SU-DHL-6 (cell line): ENCODE data around the gene ACTMAP.

ENCODE experiments used
- H2AFZ ChIP-seq: fragments of 200-600 bp; sonication (generic); 2 replicates; pipeline ENCODE4 v1.6.1; 2014; ENCODE audit warnings: low read depth, mild to moderate bottlenecking, moderate library complexity, mixed read lengths, antibody characterized with exemption, low read length; ENCODE audit not compliant: severe bottlenecking
- H3F3A ChIP-seq: fragments of 200-600 bp; shearing (Covaris generic); 2 replicates; pipeline ENCODE4 v1.6.0; 2016; ENCODE audit warnings: antibody characterized with exemption, mild to moderate bottlenecking; ENCODE audit not compliant: insufficient read depth
- H3K27ac ChIP-seq: fragments of 200-600 bp; sonication (generic); 2 replicates; pipeline ENCODE4 v1.5.1; 2016; ENCODE audit warnings: low read depth, mild to moderate bottlenecking, low read length, moderate library complexity, mixed read lengths
- H3K27me3 ChIP-seq: fragments of 200-600 bp; sonication (generic), shearing (Covaris generic); 2 replicates; pipeline ENCODE4 v1.6.0; 2014; ENCODE audit warnings: mild to moderate bottlenecking, low read length
- H3K36me3 ChIP-seq: fragments of 200-600 bp; sonication (generic); 2 replicates; pipeline ENCODE4 v1.6.1; 2014; ENCODE audit warnings: mild to moderate bottlenecking, low read length, mixed read lengths
- H3K4me2 ChIP-seq: fragments of 300-600, 200-600 bp; shearing (Covaris generic), sonication (generic); 2 replicates; pipeline ENCODE4 v1.6.0; 2014; ENCODE audit warnings: low read length, low read depth, mild to moderate bottlenecking; ENCODE audit not compliant: poor library complexity, severe bottlenecking
- H3K4me3 ChIP-seq: fragments of 200-600 bp; sonication (generic); 2 replicates; pipeline ENCODE4 v1.5.1; 2014; ENCODE audit warnings: antibody characterized with exemption, low read length, mild to moderate bottlenecking, mixed read lengths; ENCODE audit not compliant: insufficient read depth, poor library complexity, severe bottlenecking
- H3K79me2 ChIP-seq: fragments of 200-600 bp; sonication (generic); 2 replicates; pipeline ENCODE4 v1.6.1; 2014; ENCODE audit warnings: mild to moderate bottlenecking, low read length, moderate library complexity; ENCODE audit not compliant: insufficient read depth
- H3K9ac ChIP-seq: fragments of 200-600 bp; sonication (generic); 2 replicates; pipeline ENCODE4 v1.7.0; 2014; ENCODE audit warnings: mild to moderate bottlenecking, low read length
- H3K9me2 ChIP-seq: fragments of 200-600 bp; sonication (generic); replicated peaks from 2 replicates; pipeline ENCODE4 v1.6.1; 2014; ENCODE audit warnings: low read length; ENCODE audit not compliant: insufficient read depth
- H3K9me3 ChIP-seq: fragments of 200-600 bp; sonication (generic); 2 replicates; pipeline ENCODE4 v1.6.1; 2014; ENCODE audit warnings: low read length, mixed read lengths; ENCODE audit not compliant: insufficient read depth
- H4K20me1 ChIP-seq: fragments of 200-600 bp; sonication (generic); 2 replicates; pipeline ENCODE4 v1.6.1; 2014; ENCODE audit warnings: low read depth, mild to moderate bottlenecking, antibody characterized with exemption, low read length, moderate library complexity, mixed read lengths
- EZH2phosphoT487 ChIP-seq: fragments of 200-600 bp; sonication (generic), shearing (Covaris generic); conservative IDR thresholded peaks from 2 replicates; pipeline ENCODE4 v1.6.1; 2018; ENCODE audit warnings: mild to moderate bottlenecking, antibody characterized with exemption, low read length, moderate library complexity, mixed read lengths
- TF ChIP-seq, protein P1 (sequence below): fragments of 200-600 bp; sonication (generic); IDR thresholded peaks from one replicate; pipeline ENCODE4 v1.5.1; 2017; ENCODE audit warnings: antibody characterized with exemption, mild to moderate bottlenecking, low read length, moderate library complexity; ENCODE audit not compliant: insufficient read depth, poor library complexity, severe bottlenecking

Gene ACTMAP

DNA sequence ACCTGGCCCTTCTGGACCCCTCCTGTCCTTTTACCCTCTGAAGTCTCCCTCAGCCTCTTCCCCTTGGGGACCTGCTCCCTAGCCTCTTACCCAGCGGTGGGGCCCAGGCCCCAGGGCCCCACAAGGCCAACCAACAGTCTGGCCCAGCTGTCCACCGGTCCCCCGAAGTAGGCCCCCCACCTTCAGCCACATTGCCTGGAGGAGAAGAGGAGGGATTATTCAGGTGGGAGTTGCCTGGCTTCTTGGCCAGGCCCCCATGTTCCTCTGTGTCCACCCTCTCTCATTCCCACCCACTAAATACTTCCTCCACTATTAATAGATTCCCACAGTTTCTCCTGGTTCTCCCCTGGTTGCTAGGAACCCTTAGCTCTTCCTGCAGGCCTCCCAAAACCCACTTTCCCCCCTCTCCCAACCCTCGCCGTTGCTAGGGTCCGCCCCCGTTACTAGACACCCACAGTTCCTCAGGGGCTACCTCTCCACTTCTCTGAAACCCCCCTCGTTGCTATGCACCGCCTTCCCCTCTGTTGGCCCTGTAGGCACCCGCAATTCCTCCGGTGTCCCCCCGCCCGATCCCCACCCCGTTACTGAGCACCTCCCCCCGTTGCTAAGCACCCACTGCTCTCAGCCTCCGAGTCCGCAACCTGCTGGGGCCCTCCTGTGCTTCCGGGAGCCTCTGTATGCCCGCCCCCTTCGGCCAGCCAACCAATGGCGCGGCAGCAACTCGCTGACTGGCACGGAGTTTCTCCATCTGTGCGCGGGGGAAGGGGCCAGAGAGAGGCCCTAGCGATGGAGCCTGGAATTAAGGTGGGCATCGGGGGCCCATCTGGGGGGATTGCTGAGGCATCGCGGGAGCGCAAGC lies 35.6 kb downstream of the ACTMAP start:
- Histone ChIP-seq H4K20me1 (no peaks in the 10 kb centered on the region), H3K36me3 (no peaks in the 10 kb centered on the region), H3K27ac (peak overlapping the region; percentile 77), H2AFZ (peak overlapping the region; percentile 44), H3K4me2 (peak overlapping the region; percentile 86), H3K27me3 (no peaks in the 10 kb centered on the region), H3K9me2 (no peaks in the 10 kb centered on the region), H3K4me3 (peak overlapping the region; percentile 69), H3F3A (peaks cover 19% of the 10 kb centered on the region), H3K9me3 (no peaks in the 10 kb centered on the region), H3K79me2 (peaks cover 21% of the 10 kb centered on the region), H3K9ac (peak overlapping the region; percentile 67)
- TF ChIP-seq EZH2phosphoT487: no peak
- TF ChIP-seq, protein P1, sequence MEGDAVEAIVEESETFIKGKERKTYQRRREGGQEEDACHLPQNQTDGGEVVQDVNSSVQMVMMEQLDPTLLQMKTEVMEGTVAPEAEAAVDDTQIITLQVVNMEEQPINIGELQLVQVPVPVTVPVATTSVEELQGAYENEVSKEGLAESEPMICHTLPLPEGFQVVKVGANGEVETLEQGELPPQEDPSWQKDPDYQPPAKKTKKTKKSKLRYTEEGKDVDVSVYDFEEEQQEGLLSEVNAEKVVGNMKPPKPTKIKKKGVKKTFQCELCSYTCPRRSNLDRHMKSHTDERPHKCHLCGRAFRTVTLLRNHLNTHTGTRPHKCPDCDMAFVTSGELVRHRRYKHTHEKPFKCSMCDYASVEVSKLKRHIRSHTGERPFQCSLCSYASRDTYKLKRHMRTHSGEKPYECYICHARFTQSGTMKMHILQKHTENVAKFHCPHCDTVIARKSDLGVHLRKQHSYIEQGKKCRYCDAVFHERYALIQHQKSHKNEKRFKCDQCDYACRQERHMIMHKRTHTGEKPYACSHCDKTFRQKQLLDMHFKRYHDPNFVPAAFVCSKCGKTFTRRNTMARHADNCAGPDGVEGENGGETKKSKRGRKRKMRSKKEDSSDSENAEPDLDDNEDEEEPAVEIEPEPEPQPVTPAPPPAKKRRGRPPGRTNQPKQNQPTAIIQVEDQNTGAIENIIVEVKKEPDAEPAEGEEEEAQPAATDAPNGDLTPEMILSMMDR: no peak

DNA sequence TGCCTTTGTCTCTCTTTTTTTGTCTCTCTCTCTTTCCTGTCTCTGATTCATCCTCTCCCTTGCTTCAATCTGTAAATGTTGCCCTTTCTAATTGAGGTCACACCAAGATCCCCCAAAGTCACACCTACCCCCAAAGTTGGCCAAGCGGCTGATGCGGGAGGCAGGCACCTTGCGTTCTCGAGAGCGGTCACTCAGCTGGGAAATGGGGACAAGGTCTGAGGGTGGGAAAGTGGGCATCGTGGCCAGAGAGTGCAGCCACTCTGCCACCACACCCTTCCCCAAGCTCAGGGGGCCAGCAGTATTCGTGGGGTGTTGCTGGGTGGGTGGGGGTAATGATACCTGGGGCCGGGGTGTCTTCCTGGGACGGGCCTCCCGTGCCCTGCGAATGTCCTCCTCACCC lies 36.3 kb downstream of the ACTMAP start:
- no peak overlapping the region for H2AFZ ChIP-seq
- H3K9me2 ChIP-seq: no peaks in the 10 kb centered on the region
- H4K20me1 ChIP-seq: no peaks in the 10 kb centered on the region
- peaks cover 15% of the 10 kb centered on the region for H3F3A ChIP-seq
- no peaks in the 10 kb centered on the region for H3K27me3 ChIP-seq
- TF ChIP-seq, protein P1: no peak
- H3K9ac ChIP-seq: peak overlapping the region; percentile 67
- no peak overlapping the region for H3K27ac ChIP-seq
- H3K79me2 ChIP-seq: peaks cover 18% of the 10 kb centered on the region
- no peaks in the 10 kb centered on the region for H3K9me3 ChIP-seq
- H3K4me3 ChIP-seq: no peak overlapping the region
- H3K4me2 ChIP-seq: peak overlapping the region; percentile 86
- no peaks in the 10 kb centered on the region; the same call in 1 of the 2 replicates for H3K36me3 ChIP-seq

DNA sequence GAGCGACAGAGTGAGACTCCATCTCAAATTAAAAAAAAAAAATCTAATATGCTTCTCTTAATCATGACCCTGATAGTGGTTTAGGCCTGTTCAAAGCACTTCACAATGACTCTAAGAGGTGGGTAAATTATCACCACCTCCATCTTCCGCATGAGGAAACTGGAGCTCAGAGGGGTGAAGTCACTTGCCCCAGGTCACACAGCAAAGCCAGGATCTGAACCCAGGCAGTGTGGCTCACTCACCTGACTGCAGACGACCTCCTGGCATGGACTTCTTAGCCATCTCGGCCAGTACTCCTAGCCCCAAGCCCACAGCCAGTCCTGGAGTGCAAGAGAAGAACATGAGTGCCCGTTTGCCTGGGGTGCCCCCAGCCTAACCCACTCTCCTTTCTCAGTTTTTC lies 40.5 kb downstream of the ACTMAP start:
- Histone ChIP-seq H3K9me3 (no peaks in the 10 kb centered on the region), H3K27ac (no peak overlapping the region), H2AFZ (no peak overlapping the region), H3K4me2 (no peak overlapping the region), H4K20me1 (no peaks in the 10 kb centered on the region), H3K4me3 (no peak overlapping the region), H3K27me3 (no peaks in the 10 kb centered on the region), H3K9me2 (no peaks in the 10 kb centered on the region), H3K36me3 (no peaks in the 10 kb centered on the region; the same call in 1 of the 2 replicates), H3K79me2 (no peaks in the 10 kb centered on the region), H3K9ac (no peak overlapping the region), H3F3A (no peaks in the 10 kb centered on the region)
- TF ChIP-seq, protein P1: no peak
- TF ChIP-seq EZH2phosphoT487: no peak
